IMR-90 (cell line): ENCODE data around the gene UNC79. TPM values are rescaled to one million over a fixed set of nuclear protein-coding genes. Genes with fewer than 3 reads are reported as not detected.

Experiments used
- ATAC-seq: fragments of 200-7000 bp; cut with Tn5 transposase; 2 replicates; pipeline ENCODE4 v1.9.1; 2020; ENCODE audit warnings: low read depth, mild to moderate bottlenecking, moderate library complexity
- BruUV-seq: library from RNA; stranded (reverse); fragments of 400-500 nt; replicated peaks from 2 replicates; lab custom pipeline; 2021; lab: Mats Ljungman, UMichigan
- CTCF ChIA-PET: fragments of 300-600 bp; formaldehyde crosslinking; extraction: SDS; loops from one replicate; lab custom pipeline; 2021; ENCODE audit warnings: antibody characterized with exemption; lab: Yijun Ruan, JAX
- POLR2A ChIA-PET: fragments of 300-600 bp; sonication (Branson Sonifier 250); formaldehyde crosslinking; loops from one replicate; lab custom pipeline; 2022; ENCODE audit warnings: antibody characterized with exemption; ENCODE audit not compliant: unreplicated experiment; lab: Charles Lee
- DNase-seq: peaks from one replicate; pipeline ENCODE4 v3.0.0; 2013
- H2AFZ ChIP-seq: replicated peaks from 2 replicates; pipeline ENCODE3; 2013; ENCODE audit warnings: low read length, mild to moderate bottlenecking; ENCODE audit not compliant: poor library complexity
- H2AK5ac ChIP-seq: 2 replicates; pipeline ENCODE4 v1.6.1; 2013; ENCODE audit warnings: low read depth, low read length, inconsistent platforms
- H2AK9ac ChIP-seq: replicated peaks from 2 replicates; pipeline ENCODE3; 2013; ENCODE audit warnings: mild to moderate bottlenecking, low read depth, low read length, moderate library complexity; ENCODE audit not compliant: poor library complexity
- H2BK120ac ChIP-seq: 2 replicates; pipeline ENCODE4 v1.6.1; 2013; ENCODE audit warnings: low read depth, low read length, inconsistent platforms
- H2BK15ac ChIP-seq: 3 replicates; pipeline ENCODE4 v1.6.1; 2013; ENCODE audit warnings: low read depth, low read length, inconsistent platforms
- H2BK20ac ChIP-seq: 2 replicates; pipeline ENCODE4 v1.6.1; 2013; ENCODE audit warnings: low read depth, mild to moderate bottlenecking, inconsistent platforms, low read length, moderate library complexity
- H2BK5ac ChIP-seq: 2 replicates; pipeline ENCODE4 v1.6.1; 2013; ENCODE audit warnings: mild to moderate bottlenecking, low read depth, low read length, inconsistent platforms; ENCODE audit not compliant: poor library complexity, severe bottlenecking
- H3K14ac ChIP-seq: replicated peaks from 2 replicates; pipeline ENCODE4 v1.6.1; 2013; ENCODE audit warnings: low read depth, low read length, inconsistent platforms
- H3K18ac ChIP-seq: 2 replicates; pipeline ENCODE4 v1.6.1; 2013; ENCODE audit warnings: low read depth, low read length, control low read depth
- H3K23ac ChIP-seq: 2 replicates; pipeline ENCODE4 v1.6.1; 2013; ENCODE audit warnings: low read depth, low read length, inconsistent platforms
- H3K27ac ChIP-seq: 2 replicates; pipeline ENCODE4 v1.5.1; 2013; ENCODE audit warnings: mild to moderate bottlenecking, control low read depth, low read length; ENCODE audit not compliant: insufficient read depth
- H3K27me3 ChIP-seq: 2 replicates; pipeline ENCODE4 v1.6.1; 2013; ENCODE audit warnings: low read length; ENCODE audit not compliant: control insufficient read depth, insufficient read depth
- H3K36me3 ChIP-seq: 2 replicates; pipeline ENCODE4 v1.6.1; 2013; ENCODE audit warnings: low read length, mixed read lengths; ENCODE audit not compliant: control insufficient read depth, insufficient read depth
- H3K4ac ChIP-seq: 2 replicates; pipeline ENCODE4 v1.6.1; 2013; ENCODE audit warnings: low read depth, low read length, inconsistent platforms
- H3K4me1 ChIP-seq: 2 replicates; pipeline ENCODE4 v1.6.1; 2013; ENCODE audit warnings: low read length, mixed read lengths; ENCODE audit not compliant: control insufficient read depth, insufficient read depth
- H3K4me2 ChIP-seq: 2 replicates; pipeline ENCODE4 v1.6.1; 2013; ENCODE audit warnings: low read depth, mild to moderate bottlenecking, control low read depth, low read length, moderate library complexity
- H3K4me3 ChIP-seq: 2 replicates; pipeline ENCODE4 v1.5.1; 2013; ENCODE audit warnings: low read depth, mild to moderate bottlenecking, control low read depth, low read length, moderate library complexity; ENCODE audit not compliant: insufficient read depth
- H3K56ac ChIP-seq: 2 replicates; pipeline ENCODE4 v1.6.1; 2013; ENCODE audit warnings: low read length, inconsistent platforms; ENCODE audit not compliant: insufficient read depth; ENCODE audit errors: extremely low read depth
- H3K79me1 ChIP-seq, 2 experiments: 2 replicates each; pipeline ENCODE4 v1.6.1; 2013; ENCODE audit warnings: low read length in 2 of 2, inconsistent platforms in 1 of 2, low read depth in 1 of 2
- H3K9ac ChIP-seq: 2 replicates; pipeline ENCODE4 v1.6.1; 2013; ENCODE audit warnings: low read depth, low read length, control low read depth
- H3K9me1 ChIP-seq: 2 replicates; pipeline ENCODE4 v1.6.1; 2013; ENCODE audit warnings: low read length, inconsistent platforms; ENCODE audit not compliant: insufficient read depth
- H3K9me3 ChIP-seq: 2 replicates; pipeline ENCODE4 v1.6.1; 2013; ENCODE audit warnings: low read length; ENCODE audit not compliant: control insufficient read depth, insufficient read depth
- H4K20me1 ChIP-seq: 2 replicates; pipeline ENCODE4 v1.6.1; 2013; ENCODE audit warnings: low read length, inconsistent platforms; ENCODE audit not compliant: insufficient read depth
- H4K5ac ChIP-seq: 2 replicates; pipeline ENCODE4 v1.6.1; 2013; ENCODE audit warnings: mild to moderate bottlenecking, low read depth, low read length, control low read depth
- H4K8ac ChIP-seq, 2 experiments: 2 replicates each; pipeline ENCODE4 v1.6.1; 2013; ENCODE audit warnings: low read depth in 2 of 2, low read length in 2 of 2, control low read depth in 1 of 2, inconsistent platforms in 1 of 2
- H4K91ac ChIP-seq: 2 replicates; pipeline ENCODE4 v1.6.1; 2013; ENCODE audit warnings: low read depth, low read length, inconsistent platforms; ENCODE audit not compliant: insufficient read depth
- BHLHE40 ChIP-seq: fragments of 150-350 bp; IDR thresholded peaks from 2 replicates; pipeline ENCODE4 v1.6.1; 2016; ENCODE audit warnings: mild to moderate bottlenecking, low read depth, low read length
- CEBPB ChIP-seq: IDR thresholded peaks from 2 replicates; pipeline ENCODE4 v1.6.1; 2012; ENCODE audit warnings: low read depth, low read length, improper control_type of control experiment
- CHD1 ChIP-seq: IDR thresholded peaks from 2 replicates; pipeline ENCODE4 v1.6.1; 2012; ENCODE audit warnings: low read depth, low read length, improper control_type of control experiment
- MAFK ChIP-seq: IDR thresholded peaks from 2 replicates; pipeline ENCODE4 v1.6.1; 2012; ENCODE audit warnings: low read depth, low read length, improper control_type of control experiment
- MAZ ChIP-seq: IDR thresholded peaks from 2 replicates; pipeline ENCODE4 v1.6.1; 2012; ENCODE audit warnings: low read depth, mild to moderate bottlenecking, low read length, improper control_type of control experiment, moderate library complexity, borderline replicate concordance
- MXI1 ChIP-seq: IDR thresholded peaks from 2 replicates; pipeline ENCODE4 v1.6.1; 2012; ENCODE audit warnings: low read depth, mild to moderate bottlenecking, low read length, moderate library complexity, borderline replicate concordance
- NFE2L2 ChIP-seq: fragments of 150-350 bp; IDR thresholded peaks from 2 replicates; pipeline ENCODE4 v1.6.1; 2016; ENCODE audit warnings: low read depth, mild to moderate bottlenecking, low read length
- POLR2A ChIP-seq: IDR thresholded peaks from 2 replicates; pipeline ENCODE4 v1.6.1; 2012; ENCODE audit warnings: mild to moderate bottlenecking, low read depth, low read length
- RAD21 ChIP-seq: IDR thresholded peaks from 2 replicates; pipeline ENCODE4 v1.6.1; 2012; ENCODE audit warnings: low read length, improper control_type of control experiment
- RCOR1 ChIP-seq: IDR thresholded peaks from 2 replicates; pipeline ENCODE4 v1.6.1; 2012; ENCODE audit warnings: mild to moderate bottlenecking, low read length, improper control_type of control experiment; ENCODE audit not compliant: insufficient replicate concordance
- RFX5 ChIP-seq: IDR thresholded peaks from 2 replicates; pipeline ENCODE4 v1.8.0; 2012; ENCODE audit warnings: low read depth, mild to moderate bottlenecking, low read length, moderate library complexity
- SMC3 ChIP-seq: fragments of 150-350 bp; IDR thresholded peaks from 2 replicates; pipeline ENCODE4 v1.6.1; 2016; ENCODE audit warnings: low read depth, mild to moderate bottlenecking, antibody characterized with exemption, low read length, moderate library complexity
- WGBS, 2 experiments: methylation state at CpG; one replicate each; pipeline versions ENCODE4 v1.1.5 to v1.1.7; 2013; ENCODE audit warnings: missing lambda C conversion rate in 2 of 2; ENCODE audit not compliant: insufficient read length in 1 of 2; ENCODE audit errors: extremely low coverage in 2 of 2; 5-methylcytosine and 5-hydroxymethylcytosine counted together
- dilution Hi-C: fragments of 300-500 bp; cut with HindIII; formaldehyde crosslinking; loops from one replicate; pipeline ENCODE4 v1.14.3; 2018; ENCODE audit warnings: low sequenced_read_pairs; ENCODE audit not compliant: unreplicated experiment
- in situ Hi-C: fragments of 300-500 bp; cut with MboI; formaldehyde crosslinking; loops from 3 replicates; pipeline ENCODE4 v1.14.3; 2019; ENCODE audit warnings: low sequenced_read_pairs, inconsistent platforms, mixed read lengths
- intact Hi-C: fragments of 100-400 bp; cut with micrococcal nuclease; formaldehyde crosslinking; loops from 2 replicates; pipeline ENCODE4 v1.10.0; 2022
- polyA plus RNA-seq, 3 experiments: library from polyadenylated mRNA; depleted of rRNA; stranded (reverse); fragments of >200 nt; gene quantifications; 2 replicates each; pipeline ENCODE4 v1.2.3, GENCODE V29; 2012; ENCODE audit warnings: low replicate concordance in 1 of 3
- total RNA-seq: library from RNA; depleted of rRNA; stranded (reverse); fragments of >200 nt; gene quantifications from 2 replicates; pipeline ENCODE4 v1.2.3, GENCODE V29; 2012
- TF ChIP-seq, protein P1 (sequence below): fragments of 150-350 bp; IDR thresholded peaks from 2 replicates; pipeline ENCODE4 v1.6.1; 2016; ENCODE audit warnings: low read depth, mild to moderate bottlenecking, low read length, moderate library complexity, borderline replicate concordance
- TF ChIP-seq, protein P2 (sequence below): fragments of 150-350 bp; IDR thresholded peaks from 2 replicates; pipeline ENCODE4 v1.6.1; 2017; ENCODE audit warnings: mild to moderate bottlenecking, antibody characterized with exemption, low read length, low read depth
- TF ChIP-seq, protein P3 (sequence below): conservative IDR thresholded peaks from 2 replicates; pipeline ENCODE4 v1.5.1; 2012; ENCODE audit warnings: mild to moderate bottlenecking, low read depth, low read length, improper control_type of control experiment

The UNC79 gene
- total and polyA plus RNA-seq, 2 of the 4 experiments (the other 2 are of a cell fraction) = under 0.01 TPM

GRCh38 chr14:93496856-93497741 lies 66.4 kb downstream of the UNC79 start:
- no peak overlapping the region for H3K9ac ChIP-seq
- no peak overlapping the region for H2BK120ac ChIP-seq
- no peaks in the 10 kb centered on the region for H3K79me1 ChIP-seq
- H3K27ac ChIP-seq = no peak overlapping the region
- intact Hi-C loops = no loop called here
- no peak overlapping the region for H2AK5ac ChIP-seq
- no peak overlapping the region for H3K4me2 ChIP-seq
- H3K9me1 ChIP-seq = no peaks in the 10 kb centered on the region
- no peak overlapping the region for H3K56ac ChIP-seq
- no peak overlapping the region for H3K23ac ChIP-seq
- DNase-seq (no peak), ATAC-seq (no peak)
- H4K5ac ChIP-seq = no peak overlapping the region
- H3K4ac ChIP-seq = no peak overlapping the region
- no peak overlapping the region for H3K18ac ChIP-seq
- no peak overlapping the region for H4K91ac ChIP-seq
- H2BK5ac ChIP-seq = no peak overlapping the region
- H4K8ac ChIP-seq = no peak overlapping the region
- H2BK15ac ChIP-seq = no peak overlapping the region
- in situ Hi-C loops = no loop called here
- no peaks in the 10 kb centered on the region for H4K20me1 ChIP-seq
- H2BK20ac ChIP-seq = no peak overlapping the region
- CTCF ChIA-PET = no interaction called here
- H3K4me1 ChIP-seq = no peaks in the 10 kb centered on the region
- H3K9me3 ChIP-seq = no peaks in the 10 kb centered on the region
- H2AK9ac ChIP-seq = no peak overlapping the region
- H3K36me3 ChIP-seq = no peaks in the 10 kb centered on the region
- H3K27me3 ChIP-seq = no peaks in the 10 kb centered on the region
- dilution Hi-C loops = no loop called here
- TF ChIP-seq, protein P1, sequence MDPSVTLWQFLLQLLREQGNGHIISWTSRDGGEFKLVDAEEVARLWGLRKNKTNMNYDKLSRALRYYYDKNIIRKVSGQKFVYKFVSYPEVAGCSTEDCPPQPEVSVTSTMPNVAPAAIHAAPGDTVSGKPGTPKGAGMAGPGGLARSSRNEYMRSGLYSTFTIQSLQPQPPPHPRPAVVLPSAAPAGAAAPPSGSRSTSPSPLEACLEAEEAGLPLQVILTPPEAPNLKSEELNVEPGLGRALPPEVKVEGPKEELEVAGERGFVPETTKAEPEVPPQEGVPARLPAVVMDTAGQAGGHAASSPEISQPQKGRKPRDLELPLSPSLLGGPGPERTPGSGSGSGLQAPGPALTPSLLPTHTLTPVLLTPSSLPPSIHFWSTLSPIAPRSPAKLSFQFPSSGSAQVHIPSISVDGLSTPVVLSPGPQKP = no peak
- TF ChIP-seq RCOR1 = no peak
- TF ChIP-seq, protein P2, sequence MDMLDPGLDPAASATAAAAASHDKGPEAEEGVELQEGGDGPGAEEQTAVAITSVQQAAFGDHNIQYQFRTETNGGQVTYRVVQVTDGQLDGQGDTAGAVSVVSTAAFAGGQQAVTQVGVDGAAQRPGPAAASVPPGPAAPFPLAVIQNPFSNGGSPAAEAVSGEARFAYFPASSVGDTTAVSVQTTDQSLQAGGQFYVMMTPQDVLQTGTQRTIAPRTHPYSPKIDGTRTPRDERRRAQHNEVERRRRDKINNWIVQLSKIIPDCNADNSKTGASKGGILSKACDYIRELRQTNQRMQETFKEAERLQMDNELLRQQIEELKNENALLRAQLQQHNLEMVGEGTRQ = no peak
- no peak for TF ChIP-seq SMC3
- TF ChIP-seq, protein P3, sequence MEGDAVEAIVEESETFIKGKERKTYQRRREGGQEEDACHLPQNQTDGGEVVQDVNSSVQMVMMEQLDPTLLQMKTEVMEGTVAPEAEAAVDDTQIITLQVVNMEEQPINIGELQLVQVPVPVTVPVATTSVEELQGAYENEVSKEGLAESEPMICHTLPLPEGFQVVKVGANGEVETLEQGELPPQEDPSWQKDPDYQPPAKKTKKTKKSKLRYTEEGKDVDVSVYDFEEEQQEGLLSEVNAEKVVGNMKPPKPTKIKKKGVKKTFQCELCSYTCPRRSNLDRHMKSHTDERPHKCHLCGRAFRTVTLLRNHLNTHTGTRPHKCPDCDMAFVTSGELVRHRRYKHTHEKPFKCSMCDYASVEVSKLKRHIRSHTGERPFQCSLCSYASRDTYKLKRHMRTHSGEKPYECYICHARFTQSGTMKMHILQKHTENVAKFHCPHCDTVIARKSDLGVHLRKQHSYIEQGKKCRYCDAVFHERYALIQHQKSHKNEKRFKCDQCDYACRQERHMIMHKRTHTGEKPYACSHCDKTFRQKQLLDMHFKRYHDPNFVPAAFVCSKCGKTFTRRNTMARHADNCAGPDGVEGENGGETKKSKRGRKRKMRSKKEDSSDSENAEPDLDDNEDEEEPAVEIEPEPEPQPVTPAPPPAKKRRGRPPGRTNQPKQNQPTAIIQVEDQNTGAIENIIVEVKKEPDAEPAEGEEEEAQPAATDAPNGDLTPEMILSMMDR = no peak
- TF ChIP-seq RFX5 = no peak
- no peak for TF ChIP-seq MXI1
- no peak for TF ChIP-seq CEBPB
- TF ChIP-seq MAFK = no peak
- no peak for TF ChIP-seq BHLHE40
- no peak for TF ChIP-seq MAZ
- TF ChIP-seq NFE2L2 = no peak
- no peak for TF ChIP-seq POLR2A
- no peak for TF ChIP-seq RAD21
- no peak for TF ChIP-seq CHD1
- BruUV-seq = no TSS peak
- no CpG with 5 or more reads among the region's 3 CpGs for WGBS, 2 experiments
- no peak overlapping the region for H3K14ac ChIP-seq
- no peak overlapping the region for H2AFZ ChIP-seq
- POLR2A ChIA-PET = no interaction called here
- no peak overlapping the region for H3K4me3 ChIP-seq
